Measurements from ENCODE around the gene MAK.

- TF ChIP-seq POLR2A (IDR thresholded peaks at IDR 0.05) (no peak), POLR2AphosphoS5 (IDR thresholded peaks at IDR 0.05) (no peak)
Measured at GRCh38 chr6:10875026-10875425, 36.7 kb upstream of the MAK start.
